Dermis microvascular lymphatic vessel endothelial cell (primary cell): ENCODE data around the gene GALNT10. TPM values are rescaled to one million over a fixed set of nuclear protein-coding genes. Genes with fewer than 3 reads are reported as not detected.

Experiments used
- DNase-seq, 2 donors: peaks; one replicate each; pipeline versions ENCODE4 v3.0.0 to v3.0.0-alpha.2; 2010; ENCODE audit warnings: low read depth in 2 of 2
- total RNA-seq: library from RNA; depleted of rRNA; stranded (reverse); fragments of >200 nt; gene quantifications from 2 replicates; pipeline ENCODE4 v1.2.1, GENCODE V29; 2014

GALNT10 gene
- total RNA-seq, 1 donor from 2014 or later, result 26.6 TPM

DNA sequence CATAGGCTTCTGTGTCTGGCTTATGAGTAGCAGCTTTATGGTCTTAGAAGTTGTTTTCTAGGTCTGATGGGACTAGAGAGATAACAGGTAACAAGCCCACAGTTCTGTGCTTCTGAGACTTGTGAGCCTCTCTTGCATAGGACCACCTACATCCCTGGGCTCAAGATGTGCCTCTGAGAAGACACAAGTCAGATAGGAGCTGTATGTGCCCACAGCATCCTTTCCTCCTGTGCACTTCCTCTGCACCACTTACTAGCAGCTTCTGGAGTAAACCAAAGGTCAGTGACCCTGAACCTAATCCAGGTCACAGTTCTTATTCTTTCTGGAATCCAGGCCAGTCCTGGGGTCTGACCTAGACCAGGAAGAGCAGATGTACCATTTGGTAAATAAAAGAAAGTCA, 40.0 kb downstream of the GALNT10 start:
- DNase-seq, result no peak

DNA sequence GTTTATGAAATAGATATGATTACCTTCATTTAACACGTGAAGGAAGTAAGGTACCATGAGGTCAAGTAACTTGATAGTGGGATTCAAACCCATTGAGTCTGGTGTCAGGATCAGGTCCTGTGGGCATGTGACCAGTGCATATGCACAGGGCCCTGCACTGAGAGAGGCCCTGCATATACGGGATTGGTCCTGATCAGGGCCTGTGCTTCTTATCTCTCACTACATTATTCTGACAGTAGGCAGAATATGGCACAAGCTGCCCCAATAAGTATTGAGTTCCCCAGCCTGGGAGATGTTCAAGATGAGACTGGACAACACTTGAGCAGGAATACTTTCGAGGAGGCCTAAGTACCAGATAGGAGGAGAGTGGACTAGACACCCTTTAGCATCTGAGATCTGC, 44.0 kb downstream of the GALNT10 start:
- DNase-seq, result no peak

DNA sequence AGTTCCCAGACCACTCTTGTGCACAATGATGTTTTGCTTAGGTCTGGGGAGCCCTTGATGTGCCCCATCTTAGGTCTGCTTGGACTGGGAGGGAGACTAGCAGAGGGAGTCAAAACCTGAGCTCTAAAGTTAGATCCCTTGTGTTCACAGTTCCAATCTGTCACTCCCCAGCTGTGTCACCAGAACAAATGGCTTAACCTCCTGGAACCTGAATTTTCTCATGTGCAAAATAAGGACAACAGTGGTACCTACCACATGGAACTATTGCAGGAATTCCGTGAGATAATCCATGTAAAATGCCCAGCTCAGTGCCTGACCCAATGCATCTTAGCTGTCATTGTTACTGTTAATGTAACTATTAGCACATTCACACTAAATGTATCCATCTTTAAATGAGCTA, 45.5 kb downstream of the GALNT10 start:
- DNase-seq, result no peak

DNA sequence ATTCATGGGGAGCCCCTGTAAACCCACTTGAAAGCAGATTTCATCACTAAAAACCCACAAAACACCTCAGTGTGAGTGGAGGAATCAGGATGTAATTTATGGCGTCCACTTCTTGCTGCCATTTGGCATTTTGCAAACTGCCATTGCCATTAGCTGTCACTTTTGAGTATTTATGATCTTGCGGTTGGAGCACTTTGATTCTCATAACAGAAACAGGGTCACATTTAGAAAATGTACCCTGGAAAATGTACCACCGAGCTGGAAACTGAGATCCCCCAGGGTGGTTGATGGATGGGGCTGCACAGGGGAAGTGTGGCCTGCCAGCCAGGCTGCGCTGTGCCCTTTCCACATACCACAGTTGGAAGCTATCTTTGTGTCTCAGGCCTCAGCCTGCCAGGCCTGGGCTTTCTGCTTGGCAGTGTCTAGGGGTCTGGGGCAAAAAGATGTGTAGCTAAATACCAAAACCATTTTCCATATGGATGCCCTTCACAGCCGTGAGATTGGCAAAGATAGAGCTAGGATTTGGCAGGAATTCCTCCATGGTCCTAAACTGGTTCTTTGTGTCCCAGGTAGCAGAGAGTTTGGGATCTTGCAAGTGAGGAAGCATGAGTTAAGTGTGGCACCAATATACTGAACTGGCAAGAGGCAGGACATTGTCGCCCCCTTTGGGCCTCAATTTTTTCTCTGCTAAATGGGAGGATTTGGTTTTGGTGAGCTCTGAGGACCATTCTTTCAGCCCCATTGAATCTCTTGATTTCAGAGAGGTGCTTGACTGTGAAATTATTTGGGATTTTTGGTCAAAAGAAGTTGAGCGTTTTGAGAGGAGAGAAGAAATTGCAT, 46.2 kb downstream of the GALNT10 start:
- no peak for DNase-seq

DNA sequence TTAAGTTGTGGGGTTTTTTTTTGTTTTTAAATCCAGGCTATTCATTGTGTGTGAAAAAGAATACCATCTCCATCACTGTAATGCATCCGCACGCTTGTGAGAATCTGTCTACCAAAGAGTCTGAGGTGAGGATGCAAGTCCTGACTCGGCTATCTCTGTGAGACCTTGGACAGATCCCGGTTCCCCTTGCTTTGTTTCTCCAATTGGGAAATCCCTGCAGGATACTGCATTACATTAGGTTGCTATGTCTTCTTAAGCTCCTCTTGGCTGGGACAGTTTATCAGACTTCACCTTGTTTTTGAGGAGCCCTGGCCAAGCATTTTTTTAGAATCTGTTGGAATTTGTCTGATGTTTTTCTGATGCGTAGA, 46.8 kb downstream of the GALNT10 start:
- DNase-seq, result no peak

DNA sequence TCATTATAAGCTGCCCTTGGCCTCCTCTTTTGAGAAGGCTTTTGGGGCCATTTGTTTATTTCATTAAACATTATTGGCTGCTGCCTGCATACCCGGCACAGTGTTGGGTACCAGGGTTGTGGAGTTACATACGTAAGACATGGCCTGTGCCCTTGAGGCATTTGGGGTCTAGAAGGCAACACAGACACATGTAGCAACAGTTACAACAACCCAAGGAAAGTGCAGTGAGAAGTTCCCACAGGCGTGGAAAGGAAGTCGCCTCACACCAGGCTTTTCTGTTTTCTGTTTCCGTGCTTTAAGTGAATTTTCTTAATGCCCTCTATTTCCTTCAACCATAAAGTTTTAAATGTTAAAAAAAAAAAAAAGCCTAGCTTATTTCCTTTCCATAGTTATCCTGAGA, 47.4 kb downstream of the GALNT10 start:
- DNase-seq, result no peak

DNA sequence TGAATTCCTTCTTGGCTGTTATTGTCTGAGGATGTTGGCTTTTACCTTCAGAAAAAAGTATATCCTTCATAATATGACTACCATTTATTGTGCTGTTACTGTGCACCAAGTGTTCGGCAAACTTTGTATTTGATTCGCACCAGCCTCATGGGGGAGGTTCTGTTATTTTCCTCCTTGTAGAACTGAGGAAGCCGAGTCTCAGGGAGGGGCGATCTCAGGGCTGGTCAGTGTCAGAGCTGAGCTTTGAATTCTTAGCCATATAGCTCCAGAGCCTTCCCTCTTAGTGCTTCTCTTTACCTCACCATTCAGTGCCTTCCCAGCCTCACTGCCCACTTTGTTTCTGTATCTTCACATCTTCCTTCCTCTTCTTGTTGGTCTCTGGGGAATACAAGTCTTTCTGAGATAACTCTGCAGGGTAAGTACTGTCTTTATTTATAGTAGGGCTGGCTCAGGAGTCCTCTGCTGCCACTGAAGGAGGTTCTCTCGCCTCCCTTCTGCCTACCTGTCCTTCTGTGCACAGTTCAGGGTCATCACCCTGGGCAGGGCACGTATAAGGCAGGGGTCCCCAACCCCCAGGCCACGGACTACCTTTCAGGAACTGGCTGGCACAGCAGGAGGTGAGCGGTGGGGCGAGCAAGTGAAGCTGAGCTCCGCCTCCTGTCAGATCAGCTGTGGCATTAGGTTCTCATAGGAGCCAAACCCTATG, 48.4 kb downstream of the GALNT10 start:
- no peak for DNase-seq

DNA sequence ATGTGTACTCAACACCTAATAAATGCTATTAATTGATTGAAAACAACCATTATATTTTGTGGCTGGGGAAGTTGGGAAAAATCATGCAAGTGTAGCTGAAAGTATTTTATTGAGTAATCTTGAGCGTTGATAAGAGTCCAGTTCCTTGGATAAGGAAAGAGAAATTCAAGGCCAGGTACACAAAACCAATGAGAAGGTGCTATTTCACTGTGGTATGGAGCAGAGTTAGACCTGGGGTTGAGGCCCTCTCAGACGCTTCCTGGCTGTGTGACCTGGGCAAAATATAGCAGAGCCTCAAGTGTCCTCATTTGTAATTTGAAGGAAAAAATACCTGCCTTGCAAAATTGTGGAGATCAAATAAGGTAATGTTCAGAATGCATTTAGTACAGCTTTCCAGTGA, 50.1 kb downstream of the GALNT10 start:
- DNase-seq, result no peak

DNA sequence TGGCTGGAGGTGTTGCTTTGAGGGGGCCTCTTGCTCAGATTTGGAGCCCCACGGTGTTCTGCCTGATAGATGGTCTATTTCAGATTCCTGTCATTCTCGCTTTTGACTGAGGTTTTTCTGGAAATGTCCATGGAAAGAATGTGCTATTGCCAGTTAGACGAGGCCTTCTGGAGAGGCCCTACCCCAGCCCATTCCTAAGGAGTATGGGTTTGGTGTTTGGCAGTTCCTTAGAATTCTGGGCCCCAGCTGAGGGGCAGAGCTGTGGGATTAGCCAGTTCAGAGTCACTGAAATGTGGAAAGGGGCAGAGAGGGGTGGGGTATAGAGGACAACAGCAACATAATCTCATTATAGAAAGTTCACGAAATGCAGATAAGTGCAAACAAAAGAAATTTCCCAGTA, 50.5 kb downstream of the GALNT10 start:
- DNase-seq, result no peak

DNA sequence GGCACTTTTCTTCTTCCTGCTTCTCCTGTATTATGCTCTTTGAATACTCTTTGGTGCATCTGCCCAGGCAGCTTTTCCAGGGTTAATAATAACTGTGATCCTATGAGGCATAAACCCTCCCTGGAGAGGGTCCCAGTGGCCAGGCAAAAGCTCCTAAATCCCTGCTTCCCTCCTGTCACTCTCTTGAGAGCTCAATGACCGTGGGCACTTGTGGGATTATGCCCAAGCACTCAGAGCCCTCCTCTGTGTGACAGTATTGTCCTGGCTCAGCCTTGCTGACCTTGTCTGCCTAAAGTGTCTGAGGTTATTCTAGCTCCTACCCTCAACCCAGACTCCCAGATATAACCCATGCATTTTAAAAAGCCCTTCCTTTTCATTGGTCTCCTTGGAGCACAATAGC, 51.9 kb downstream of the GALNT10 start:
- DNase-seq, result no peak

DNA sequence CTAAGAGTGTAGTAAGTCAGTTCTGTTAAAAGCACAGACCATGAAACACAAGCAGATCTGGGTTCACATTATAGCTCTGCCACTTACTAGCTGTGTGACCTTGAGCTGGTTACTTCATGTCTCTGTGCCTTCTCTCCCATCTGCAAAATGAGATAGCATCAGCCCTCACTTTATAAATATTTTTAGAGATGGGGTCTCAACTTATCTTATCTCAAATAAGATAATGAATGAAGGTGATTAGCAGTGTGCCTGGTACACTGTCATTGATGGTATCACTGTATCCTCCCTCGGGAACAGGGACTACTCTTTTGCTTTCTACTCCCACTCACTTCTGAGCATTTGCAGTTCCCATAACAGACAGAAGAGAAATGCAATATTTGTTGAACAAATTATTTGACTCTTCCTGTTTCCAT, 52.4 kb downstream of the GALNT10 start:
- no peak for DNase-seq

DNA sequence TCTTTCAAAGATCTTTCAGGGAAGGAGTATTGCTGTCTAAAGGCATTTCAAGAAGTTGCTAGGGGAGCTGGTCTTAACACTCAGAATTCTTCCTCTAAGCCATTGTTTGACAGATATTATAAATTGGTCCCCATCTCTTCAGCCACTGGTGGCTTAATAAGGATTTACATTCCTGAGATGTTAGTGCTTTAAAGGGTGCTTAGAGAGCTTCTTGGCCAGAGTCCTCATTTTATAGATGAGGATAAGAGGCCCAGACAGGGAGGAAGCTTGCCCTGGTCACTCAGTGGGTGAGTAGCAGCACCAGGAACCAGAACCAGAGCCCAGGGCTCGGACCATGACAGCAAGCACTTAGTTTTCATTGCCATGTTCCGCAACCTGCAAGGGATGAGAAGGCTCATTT, 53.2 kb downstream of the GALNT10 start:
- no peak for DNase-seq

DNA sequence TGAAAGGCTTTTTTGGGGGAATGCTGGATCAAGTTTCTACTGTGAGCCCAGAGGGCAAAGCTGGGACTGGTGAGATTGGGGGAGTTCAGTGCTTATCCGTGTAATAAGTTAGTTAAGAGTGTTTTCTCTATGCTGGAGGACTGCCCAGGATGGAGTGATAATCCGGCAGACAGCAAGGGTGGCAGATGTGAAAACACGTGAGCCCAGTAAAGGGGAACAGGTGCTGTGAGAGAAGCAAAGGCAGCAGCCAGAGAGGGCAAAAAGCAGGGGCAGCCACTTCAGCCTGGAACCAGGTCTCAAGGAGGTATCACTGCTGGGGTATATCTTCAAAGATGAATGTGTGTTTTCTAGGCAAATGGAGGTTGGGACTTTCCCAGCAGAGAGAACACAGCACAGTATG, 53.9 kb downstream of the GALNT10 start:
- no peak for DNase-seq

DNA sequence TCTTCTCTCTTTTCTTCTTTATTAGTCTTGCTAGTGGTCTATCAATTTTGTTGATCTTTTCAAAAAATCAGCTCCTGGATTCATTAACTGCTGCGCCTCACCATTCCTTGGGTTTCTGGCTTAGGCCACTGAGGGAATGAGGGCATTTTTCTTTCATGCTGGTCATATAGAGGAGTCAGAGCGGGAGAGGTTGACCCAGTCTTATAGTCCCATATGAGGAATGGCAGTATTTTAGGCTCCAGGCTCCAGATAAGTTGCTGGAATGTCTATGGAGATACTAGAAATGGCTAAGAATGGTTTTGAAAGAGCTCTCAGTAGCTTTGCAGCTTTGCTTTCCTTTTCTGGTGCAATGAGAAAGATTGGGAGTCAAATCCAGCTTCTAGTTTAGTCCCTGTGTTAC, 58.2 kb downstream of the GALNT10 start:
- DNase-seq, result no peak

DNA sequence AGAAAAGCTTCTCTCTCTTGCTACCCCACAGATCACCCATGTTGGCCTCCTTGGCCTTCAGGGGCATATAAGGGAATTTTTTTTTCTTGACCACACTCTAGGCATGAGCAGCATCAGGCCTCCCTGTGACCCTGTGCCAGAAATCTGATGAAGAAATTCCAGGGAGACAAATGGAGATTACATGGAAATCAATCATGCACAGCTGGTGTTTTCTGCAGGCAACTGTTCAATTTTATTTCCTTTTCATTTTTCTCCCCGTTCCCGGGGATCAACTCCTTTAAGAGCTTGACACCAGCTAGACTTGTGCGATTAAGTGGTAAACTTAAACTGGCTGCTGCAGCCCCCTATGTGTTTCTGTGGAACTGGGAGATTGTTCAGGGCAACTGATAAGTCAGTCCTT, 59.3 kb downstream of the GALNT10 start:
- DNase-seq, result no peak

DNA sequence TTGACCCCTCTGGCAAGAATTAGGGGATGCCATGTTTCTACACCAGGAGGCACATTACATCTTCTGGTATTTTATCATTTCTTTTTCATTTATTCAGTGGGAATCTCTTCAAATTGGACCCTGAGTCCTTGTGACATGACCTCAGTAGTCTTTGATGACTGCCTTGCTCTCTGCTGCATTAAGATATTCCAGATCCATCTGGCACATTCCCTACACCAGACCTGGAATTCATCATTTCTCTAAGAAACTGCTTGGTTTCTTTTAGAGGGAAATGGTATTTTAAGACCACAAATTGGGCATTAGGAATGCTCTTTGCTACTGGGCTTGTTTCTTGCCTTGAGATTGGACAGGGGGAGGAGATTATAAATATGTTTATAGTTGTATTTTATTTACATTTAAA, 61.0 kb downstream of the GALNT10 start:
- no peak for DNase-seq

DNA sequence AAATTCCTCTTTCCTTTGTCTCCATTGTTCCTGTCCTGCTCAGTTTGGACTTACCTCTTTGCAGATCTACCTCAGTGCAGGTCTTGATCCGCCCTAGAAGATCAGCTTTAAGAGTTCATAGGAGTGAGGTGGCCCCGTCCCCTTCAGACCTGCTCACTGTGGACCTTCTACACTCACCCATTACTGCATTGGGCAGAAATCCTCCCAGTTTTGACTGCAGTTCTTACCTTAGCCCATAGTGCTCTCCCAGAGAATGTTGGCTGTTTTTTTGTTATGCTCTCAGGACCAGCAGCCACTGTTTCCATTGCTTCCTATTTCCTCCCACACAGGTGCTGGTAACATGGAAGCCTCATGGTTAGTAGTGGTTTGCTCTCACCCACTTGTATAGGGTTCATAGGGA, 63.3 kb downstream of the GALNT10 start:
- no peak for DNase-seq

DNA sequence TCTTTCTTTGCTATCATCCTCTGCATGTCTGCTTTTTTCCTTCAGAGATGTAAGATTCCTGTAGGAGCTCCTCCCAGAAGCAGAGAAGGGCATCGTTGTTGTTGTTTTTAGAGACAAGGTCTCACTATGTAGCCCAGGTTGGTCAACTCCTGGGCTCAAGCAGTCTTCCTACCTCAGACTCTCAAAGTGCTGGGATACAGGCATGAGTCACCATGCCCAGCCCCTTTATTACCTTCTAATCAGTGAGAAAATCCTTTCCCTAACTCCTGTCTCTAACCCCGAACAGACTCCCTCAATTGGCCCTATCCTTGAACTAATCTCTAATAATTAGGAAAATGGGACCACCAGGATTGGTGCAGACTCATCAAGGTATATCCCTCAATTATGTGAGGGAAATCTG, 64.4 kb downstream of the GALNT10 start:
- DNase-seq, result no peak

DNA sequence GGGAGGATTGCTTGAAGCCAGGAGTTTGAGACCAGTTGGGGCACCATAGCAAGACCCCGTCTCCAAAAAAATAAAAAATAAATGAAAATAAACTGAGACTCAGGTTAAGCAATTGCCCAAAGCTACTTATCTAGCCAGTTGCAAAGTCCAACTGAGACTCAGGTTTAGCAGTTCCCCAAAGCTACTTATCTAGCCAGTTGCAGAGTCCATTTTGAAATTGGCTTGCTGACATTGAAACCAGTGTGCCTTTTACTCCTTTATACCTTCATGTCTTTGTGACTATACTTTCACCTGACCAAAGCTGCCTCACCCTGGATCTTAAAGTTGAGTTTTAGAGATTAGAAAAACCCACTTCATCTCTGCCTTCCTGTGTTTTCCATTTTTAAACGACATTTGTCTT, 66.5 kb downstream of the GALNT10 start:
- no peak for DNase-seq

DNA sequence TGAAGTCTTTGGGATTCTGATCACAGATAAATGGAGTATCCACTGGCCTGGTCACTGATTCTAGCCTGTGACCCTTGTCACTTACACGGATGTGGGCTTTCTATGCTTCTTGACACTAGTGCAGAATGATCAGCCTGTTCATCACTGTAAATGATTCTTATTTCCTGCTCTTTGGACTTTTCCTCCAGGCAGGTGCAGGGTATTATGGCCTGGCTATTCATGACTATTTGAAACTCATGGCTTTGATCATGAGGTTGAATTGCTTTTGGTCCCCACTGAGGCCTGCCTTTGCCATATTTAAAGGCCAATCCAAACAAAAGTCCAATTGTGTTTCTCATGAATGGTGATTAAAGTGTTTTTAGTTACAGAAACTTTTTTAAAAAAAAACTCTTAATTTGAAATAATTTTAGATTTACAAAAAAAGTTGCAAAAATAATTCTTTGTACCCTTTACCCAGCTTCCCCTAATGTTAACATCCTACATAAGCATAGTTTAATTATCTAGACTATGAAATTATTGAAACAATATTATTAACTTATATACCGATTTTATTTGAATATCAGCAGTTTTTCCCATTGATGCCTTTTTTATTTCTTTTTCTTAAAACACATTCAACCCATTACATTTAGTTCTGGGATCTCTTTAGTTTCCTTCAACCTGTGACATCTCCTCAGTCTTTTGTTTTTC, 68.1 kb downstream of the GALNT10 start:
- DNase-seq, result peak in 1 of 2 donors; percentile 52

DNA sequence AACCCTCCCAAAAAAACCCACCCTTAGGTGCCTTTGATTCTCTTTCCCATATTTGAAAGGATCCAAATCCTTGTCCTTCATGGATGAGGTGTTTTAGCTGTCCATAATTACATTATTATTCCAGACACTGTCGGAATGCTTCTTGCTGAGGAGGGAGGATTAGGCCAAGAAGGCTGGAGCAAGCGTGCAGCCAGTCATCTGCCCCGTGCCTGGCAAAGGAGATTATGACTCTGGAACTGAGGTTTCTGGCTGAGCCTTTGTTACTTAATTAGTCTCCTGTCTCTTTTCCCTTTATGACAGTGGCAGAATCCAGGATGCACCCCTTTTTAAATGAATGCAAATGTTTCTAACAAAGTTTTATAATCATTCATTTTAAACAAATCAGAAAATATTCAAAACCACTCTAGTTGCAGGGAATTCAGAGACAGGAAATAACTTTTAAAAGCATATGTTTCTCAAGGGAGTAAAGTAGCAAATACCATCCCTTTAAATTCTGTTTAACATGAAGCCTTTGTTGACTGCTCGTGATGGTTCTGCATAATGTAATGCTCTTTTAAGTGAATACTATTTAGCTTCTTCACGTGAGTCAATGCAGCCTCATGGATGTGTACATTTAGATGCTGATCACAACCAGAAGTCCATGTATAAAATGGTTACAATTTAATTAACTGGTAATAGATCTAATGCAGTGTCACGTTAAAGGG, 69.8 kb downstream of the GALNT10 start:
- no peak for DNase-seq

DNA sequence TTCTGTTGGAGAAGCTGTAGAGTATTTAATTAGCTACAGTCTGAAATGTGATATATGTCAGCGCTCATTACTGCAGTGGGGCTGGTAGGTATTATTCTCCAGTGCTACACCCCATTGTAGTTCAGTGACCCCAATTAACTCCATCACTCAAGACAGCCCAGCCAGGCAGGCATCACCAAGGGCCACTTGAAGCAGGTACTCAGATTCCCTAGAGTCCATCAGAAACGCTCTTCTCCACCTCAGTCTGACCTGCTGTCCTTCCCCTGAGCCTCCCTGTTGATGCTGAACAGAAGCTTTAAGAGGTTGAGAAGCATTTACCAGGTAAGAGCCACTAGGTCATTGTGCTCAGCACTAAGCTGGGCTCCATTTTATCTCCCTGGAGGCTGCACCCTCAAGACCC, 71.8 kb downstream of the GALNT10 start:
- no peak for DNase-seq
